ENCODE data around the gene PTPN1.

The PTPN1 gene

GRCh38 chr20:50572938-50573777, 63.0 kb downstream of the PTPN1 start:
- no peak for DNase-seq (ENCODE audit: extremely low read depth in 1 of 2, low read depth in 1 of 2)

- no peak for DNase-seq (ENCODE audit: extremely low read depth in 1 of 2, low read depth in 1 of 2)
Measured at GRCh38 chr20:50574108-50574507, 63.9 kb downstream of the PTPN1 start.

GRCh38 chr20:50574586-50574985, 64.4 kb downstream of the PTPN1 start:
- DNase-seq (ENCODE audit: extremely low read depth in 1 of 2, low read depth in 1 of 2), result no peak

GRCh38 chr20:50575865-50576720, 65.9 kb downstream of the PTPN1 start:
- DNase-seq (ENCODE audit: extremely low read depth in 1 of 2, low read depth in 1 of 2), result no peak

GRCh38 chr20:50577175-50578018, 67.2 kb downstream of the PTPN1 start:
- DNase-seq (ENCODE audit: extremely low read depth in 1 of 2, low read depth in 1 of 2), result no peak

GRCh38 chr20:50578061-50578777, 68.0 kb downstream of the PTPN1 start:
- DNase-seq (ENCODE audit: extremely low read depth in 1 of 2, low read depth in 1 of 2), result no peak

- no peak for DNase-seq (ENCODE audit: extremely low read depth in 1 of 2, low read depth in 1 of 2)
Measured at GRCh38 chr20:50578778-50579165, 68.6 kb downstream of the PTPN1 start.

- no peak for DNase-seq (ENCODE audit: extremely low read depth in 1 of 2, low read depth in 1 of 2)
Measured at GRCh38 chr20:50579511-50579910, 69.3 kb downstream of the PTPN1 start.

GRCh38 chr20:50580016-50580747, 70.0 kb downstream of the PTPN1 start:
- no peak for DNase-seq (ENCODE audit: extremely low read depth in 1 of 2, low read depth in 1 of 2)

GRCh38 chr20:50580842-50581544, 70.8 kb downstream of the PTPN1 start:
- no peak for DNase-seq (ENCODE audit: extremely low read depth in 1 of 2, low read depth in 1 of 2)

GRCh38 chr20:50582092-50582491, 71.9 kb downstream of the PTPN1 start:
- DNase-seq (ENCODE audit: extremely low read depth in 1 of 2, low read depth in 1 of 2), result no peak

GRCh38 chr20:50582591-50583234, 72.5 kb downstream of the PTPN1 start:
- no peak for DNase-seq (ENCODE audit: extremely low read depth in 1 of 2, low read depth in 1 of 2)

- no peak for DNase-seq (ENCODE audit: extremely low read depth in 1 of 2, low read depth in 1 of 2)
Measured at GRCh38 chr20:50583442-50584150, 73.4 kb downstream of the PTPN1 start.

GRCh38 chr20:50584687-50585086, 74.5 kb downstream of the PTPN1 start:
- DNase-seq (ENCODE audit: extremely low read depth in 1 of 2, low read depth in 1 of 2), result no peak

GRCh38 chr20:50585214-50585613, 75.0 kb downstream of the PTPN1 start:
- no peak for DNase-seq (ENCODE audit: extremely low read depth in 1 of 2, low read depth in 1 of 2)

GRCh38 chr20:50585678-50586077, 75.5 kb downstream of the PTPN1 start:
- no peak for DNase-seq (ENCODE audit: extremely low read depth in 1 of 2, low read depth in 1 of 2)

GRCh38 chr20:50586531-50587232, 76.5 kb downstream of the PTPN1 start:
- no peak for DNase-seq (ENCODE audit: extremely low read depth in 1 of 2, low read depth in 1 of 2)
